Measurements from ENCODE around the gene NRG2. TPM values are rescaled to one million over a fixed set of nuclear protein-coding genes. Genes with fewer than 3 reads are reported as not detected.

NRG2 gene
- total and polyA plus RNA-seq, 2 of the 8 experiments (the other 6 are each of a cell fraction or from before 2014, with no cell fraction given), result 0.27 to 0.54 TPM

- H3K4me1 ChIP-seq (replicated peaks in 1 of 4; ENCODE audit: control insufficient read depth in 3 of 4, insufficient read depth in 4 of 4, low read length in 3 of 4), result no peaks in the 10 kb centered on the region
- H3K14ac ChIP-seq (ENCODE audit: insufficient read length), result no peak overlapping the region
- H3K79me1 ChIP-seq (ENCODE audit: low read depth, low read length), result no peaks in the 10 kb centered on the region
- H3K56ac ChIP-seq (replicated peaks; ENCODE audit: insufficient read length, low read depth, low read length), result no peak overlapping the region
- H4K20me1 ChIP-seq (replicated peaks in 1 of 2; ENCODE audit: control insufficient read depth in 1 of 2, insufficient read depth in 2 of 2, low read length in 2 of 2), result no peaks in the 10 kb centered on the region
- ChIA-PET CTCF (ENCODE audit: partially characterized antibody) (interaction anchor here (0.5 to 2.9 kb wide), 7 partner anchors 14 to 283 kb away, joined by 3 to 10 read pairs (median 3); no protein-coding TSS in a partner anchor), POLR2A (ENCODE audit: partially characterized antibody) (no interaction called here)
- H2BK12ac ChIP-seq (ENCODE audit: low read depth, low read length), result no peak overlapping the region
- 86% methylated on average over 5 of the region's 5 CpGs; no CpG with 5 or more reads in 1 of the 2 experiments for WGBS, 2 experiments (ENCODE audit: extremely low coverage in 1 of 2, insufficient coverage in 1 of 2, insufficient read length in 1 of 2, insufficient replicate concordance in 2 of 2, low coverage in 1 of 2, low lambda C conversion rate in 2 of 2, missing lambda C conversion rate in 1 of 2)
- no peak overlapping the region for H3K23ac ChIP-seq (ENCODE audit: insufficient read length)
- H3K4ac ChIP-seq (replicated peaks; ENCODE audit: insufficient read length, low read depth, low read length), result no peak overlapping the region
- no peak overlapping the region for H3K9ac ChIP-seq (replicated peaks in 1 of 4; ENCODE audit: extremely low read depth in 1 of 4, low read depth in 3 of 4, low read length in 3 of 4)
- no peak overlapping the region for H3K27ac ChIP-seq (ENCODE audit: low read depth, low read length)
- no peak overlapping the region for H2BK5ac ChIP-seq (ENCODE audit: low read depth, low read length)
- H3K23me2 ChIP-seq (ENCODE audit: low read depth, low read length), result no peaks in the 10 kb centered on the region
- FAIRE-seq (no peak), DNase-seq (ENCODE audit: low read depth in 1 of 2, low spot score in 2 of 2) (no peak)
- H4K91ac ChIP-seq (replicated peaks; ENCODE audit: insufficient read length, low read length), result no peak overlapping the region
- H2AFZ ChIP-seq (ENCODE audit: low read length), result no peak overlapping the region
- no peaks in the 10 kb centered on the region; a peak in 2 of 7 replicates for H3K27me3 ChIP-seq (replicated peaks in 1 of 4; ENCODE audit: control insufficient read depth in 3 of 4, extremely low read depth in 1 of 4, insufficient read depth in 3 of 4, low read length in 3 of 4)
- H3K36me3 ChIP-seq (ENCODE audit: control insufficient read depth in 2 of 4, insufficient read depth in 4 of 4, low read length in 3 of 4), result no peaks in the 10 kb centered on the region
- no peaks in the 10 kb centered on the region for H3K9me3 ChIP-seq (ENCODE audit: insufficient read depth in 2 of 2, low read depth in 1 of 2, low read length in 1 of 2)
- H3K79me2 ChIP-seq (ENCODE audit: control insufficient read depth in 1 of 2, insufficient read depth in 2 of 2, low read length in 2 of 2), result no peaks in the 10 kb centered on the region
- no peak overlapping the region for H4K5ac ChIP-seq (ENCODE audit: insufficient read length, low read depth, low read length)
- no peak overlapping the region for H2BK20ac ChIP-seq (ENCODE audit: low read length)
- H3K4me3 ChIP-seq (ENCODE audit: extremely low read depth in 1 of 4, insufficient read depth in 2 of 4, low read depth in 3 of 4, low read length in 4 of 4), result no peak overlapping the region
- H3K4me2 ChIP-seq (ENCODE audit: insufficient read depth in 1 of 2, low read depth in 2 of 2, low read length in 2 of 2), result no peak overlapping the region
- H3K18ac ChIP-seq (ENCODE audit: extremely low read depth, low read length), result no peak overlapping the region
- no peak overlapping the region for H4K8ac ChIP-seq (ENCODE audit: extremely low read depth, insufficient read depth, low read length)
- H2BK120ac ChIP-seq (replicated peaks; ENCODE audit: low read depth, low read length), result no peak overlapping the region
- no peak overlapping the region for H2BK15ac ChIP-seq (ENCODE audit: low read length)
- H2AK5ac ChIP-seq (ENCODE audit: low read depth, low read length), result no peak overlapping the region
- no peak for TF ChIP-seq HDAC6 (IDR thresholded peaks at IDR 0.05; ENCODE audit: low read depth, low read length)
- no peak for TF ChIP-seq SP1 (IDR thresholded peaks at IDR 0.05; ENCODE audit: low read depth, low read length)
- TF ChIP-seq ZNF274 (IDR thresholded peaks at IDR 0.05; ENCODE audit: borderline replicate concordance, extremely low read depth, low read length), result no peak
- TF ChIP-seq TAF1 (IDR thresholded peaks at IDR 0.05; ENCODE audit: low read depth, low read length), result no peak
- no peak for TF ChIP-seq FOSL1 (IDR thresholded peaks at IDR 0.05; ENCODE audit: insufficient read depth, low read depth, low read length)
- TF ChIP-seq TAF7 (optimal IDR thresholded peaks at IDR 0.05; ENCODE audit: borderline replicate concordance, low read depth, low read length), result no peak
Observed at GRCh38 chr5:140058212-140058932, 15.3 kb upstream of the NRG2 start.

Data from H1 (cell line).